GM19468 (cell line): ENCODE results near the gene ADAM15.

Experiments
- ATAC-seq: cut with Tn5 transposase; IDR thresholded peaks from one replicate; pipeline ENCODE4 v1.9.1; 2021; ENCODE audit warnings: mild to moderate bottlenecking, moderate library complexity, moderate number of reproducible peaks; ENCODE audit not compliant: unreplicated experiment; ENCODE audit errors: extremely low read depth

ADAM15 gene

GRCh38 chr1:155030243-155030795, 20.8 kb upstream of the ADAM15 start:
- no peak for ATAC-seq

GRCh38 chr1:155030899-155031298, 20.2 kb upstream of the ADAM15 start:
- ATAC-seq = no peak

GRCh38 chr1:155032886-155033285, 18.2 kb upstream of the ADAM15 start:
- ATAC-seq = no peak

GRCh38 chr1:155033524-155033923, 17.6 kb upstream of the ADAM15 start, which contains the start of the genes DCST1 and DCST2:
TSS of gene DCST1 (plus strand) at chr1:155033824. CDS start at chr1:155034037, 213 bp downstream.
TSS of gene DCST2 (minus strand) at chr1:155033781. CDS start at chr1:155033701, 80 bp downstream.
- no peak for ATAC-seq

GRCh38 chr1:155034318-155035208, 16.6 kb upstream of the ADAM15 start:
- ATAC-seq = no peak

- ATAC-seq = no peak
Measured at GRCh38 chr1:155035936-155036335, 15.2 kb upstream of the ADAM15 start.

GRCh38 chr1:155037043-155037442, 14.1 kb upstream of the ADAM15 start:
- ATAC-seq = no peak

- no peak for ATAC-seq
Measured at GRCh38 chr1:155037851-155038441, 13.2 kb upstream of the ADAM15 start.

GRCh38 chr1:155038602-155039307, 12.4 kb upstream of the ADAM15 start:
- ATAC-seq = no peak

GRCh38 chr1:155039308-155039669, 11.8 kb upstream of the ADAM15 start:
- no peak for ATAC-seq

GRCh38 chr1:155040358-155041093, 10.6 kb upstream of the ADAM15 start:
- ATAC-seq = no peak

- no peak for ATAC-seq
Measured at GRCh38 chr1:155042789-155043188, 8.3 kb upstream of the ADAM15 start.

- ATAC-seq = no peak
Measured at GRCh38 chr1:155043301-155043702, 7.8 kb upstream of the ADAM15 start.

- ATAC-seq = no peak
Measured at GRCh38 chr1:155043793-155044192, 7.3 kb upstream of the ADAM15 start.

- no peak for ATAC-seq
Measured at GRCh38 chr1:155044365-155044764, 6.8 kb upstream of the ADAM15 start.

- ATAC-seq = no peak
Measured at GRCh38 chr1:155044812-155045657, 6.1 kb upstream of the ADAM15 start.

- ATAC-seq = no peak
Measured at GRCh38 chr1:155048449-155049334, 2.4 kb upstream of the ADAM15 start.
